HG03460 (cell line): ENCODE measurements around the gene NUBP2.

Source experiments
- ATAC-seq: cut with Tn5 transposase; IDR thresholded peaks from one replicate; pipeline ENCODE4 v1.9.1; 2021; ENCODE audit not compliant: unreplicated experiment

NUBP2 gene

DNA sequence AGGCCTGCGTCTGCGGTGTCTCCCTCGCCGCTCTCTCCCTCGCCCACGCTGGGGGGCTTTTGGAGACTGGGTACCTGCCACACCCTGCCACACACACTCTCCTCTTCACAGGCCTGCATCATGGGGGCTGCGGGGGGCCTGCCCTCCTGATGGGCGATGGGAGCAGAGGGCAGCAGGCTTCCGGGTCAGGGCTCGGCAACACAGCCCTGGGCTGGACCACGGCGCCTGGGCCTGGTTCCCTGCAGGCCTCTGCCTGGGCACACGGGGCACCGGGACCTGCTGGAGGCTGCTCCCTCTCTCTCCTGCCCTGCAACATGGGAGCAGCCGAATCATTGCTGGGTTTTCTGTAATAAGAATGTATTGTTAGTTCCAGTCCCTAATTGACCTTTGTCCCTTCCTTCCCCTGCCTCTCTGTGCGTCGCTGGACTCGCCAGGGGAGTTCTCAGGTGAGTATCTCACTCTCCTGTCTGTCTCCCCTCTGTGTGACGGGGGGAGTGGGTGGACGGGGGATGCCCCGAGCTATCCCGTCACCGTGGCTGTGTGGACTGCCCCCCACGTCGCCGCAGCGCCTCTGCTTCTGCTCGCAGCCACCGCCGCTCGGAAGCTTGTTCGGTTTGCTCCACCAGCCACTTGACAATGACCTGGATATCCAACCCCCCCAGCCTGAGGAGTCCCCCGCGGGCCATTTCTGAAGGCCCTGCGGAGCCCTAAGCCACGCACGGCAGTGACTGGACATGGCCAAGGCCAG is 24.9 kb upstream of the NUBP2 start:
- no peak for ATAC-seq

DNA sequence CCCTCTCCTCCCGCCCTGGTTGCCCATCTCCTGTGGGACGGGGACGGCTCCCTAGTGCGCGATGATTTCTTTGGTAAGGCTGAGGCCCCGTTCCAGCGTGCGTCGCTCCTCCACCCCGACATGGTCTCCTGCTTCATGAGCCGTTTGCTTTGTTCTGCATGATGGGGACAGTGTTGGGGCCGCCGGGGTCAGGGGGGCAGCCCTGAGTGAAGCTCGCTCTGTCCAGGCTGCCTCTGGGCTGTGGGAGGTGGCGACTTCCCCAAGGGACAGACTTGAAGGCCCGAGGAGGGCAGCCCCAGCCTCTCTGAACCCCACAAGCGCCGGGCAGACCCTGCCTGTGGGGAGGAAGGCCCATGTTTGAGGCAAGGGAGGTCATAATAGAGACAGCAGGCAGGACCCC is 23.8 kb upstream of the NUBP2 start:
- ATAC-seq: no peak

DNA sequence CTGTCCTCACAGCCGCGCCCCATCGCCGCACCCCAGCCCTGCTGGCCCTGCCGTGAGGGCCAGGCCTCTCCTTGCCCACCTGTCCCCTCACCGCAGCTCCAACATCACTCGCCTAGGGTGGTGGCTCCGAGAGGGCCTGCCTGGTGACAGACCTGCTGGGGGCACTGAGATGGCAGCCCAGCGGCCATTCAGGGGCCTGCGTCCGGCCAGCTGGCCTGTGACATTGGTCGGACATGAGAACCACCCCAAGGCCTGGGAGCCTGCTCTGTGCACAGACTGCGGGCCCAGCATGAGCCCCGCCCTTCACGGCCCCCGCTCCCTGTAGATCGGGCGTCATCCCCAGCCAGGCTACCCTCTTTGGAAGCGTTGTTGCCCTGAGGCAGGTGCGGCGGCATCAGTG is 23.2 kb upstream of the NUBP2 start:
- no peak for ATAC-seq

DNA sequence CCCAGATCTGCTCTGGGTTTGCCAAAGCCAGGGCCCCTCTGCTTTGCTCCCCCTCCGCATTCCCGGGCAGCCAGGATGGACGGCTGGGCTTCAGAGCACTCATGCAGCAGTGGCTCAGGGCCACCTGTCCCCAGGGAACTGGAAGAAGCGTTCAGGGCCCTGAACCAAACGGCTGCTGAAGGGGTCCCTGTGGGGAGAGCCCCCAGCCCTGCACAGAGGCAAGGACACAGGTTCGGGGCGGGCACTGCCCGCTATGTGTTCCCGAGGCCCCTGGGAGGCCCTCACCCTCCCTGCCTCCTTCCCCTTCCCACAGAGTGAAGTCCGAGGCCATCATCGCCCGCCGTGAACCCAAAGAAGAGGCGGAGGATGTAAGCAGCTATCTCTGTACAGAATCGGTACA is 21.8 kb upstream of the NUBP2 start:
- ATAC-seq: no peak

DNA sequence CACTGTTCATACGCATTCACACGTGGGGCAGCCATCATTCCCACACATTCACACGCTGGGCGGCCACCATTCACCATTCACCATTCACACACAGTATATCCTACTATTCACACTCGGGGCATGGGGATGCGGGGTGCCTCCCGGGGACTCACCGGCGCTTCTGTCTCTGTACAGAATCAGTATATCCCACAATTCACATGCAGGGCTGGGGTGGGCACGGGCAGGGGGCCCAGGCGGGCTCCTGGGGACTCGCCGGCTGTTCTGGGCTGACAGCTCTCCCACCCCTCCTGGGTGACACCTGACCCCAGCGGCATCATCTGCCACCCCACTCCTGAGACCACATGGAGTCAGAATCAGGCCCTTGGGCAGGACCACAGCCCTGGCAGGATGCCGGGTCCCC is 21.0 kb upstream of the NUBP2 start:
- ATAC-seq: no peak

DNA sequence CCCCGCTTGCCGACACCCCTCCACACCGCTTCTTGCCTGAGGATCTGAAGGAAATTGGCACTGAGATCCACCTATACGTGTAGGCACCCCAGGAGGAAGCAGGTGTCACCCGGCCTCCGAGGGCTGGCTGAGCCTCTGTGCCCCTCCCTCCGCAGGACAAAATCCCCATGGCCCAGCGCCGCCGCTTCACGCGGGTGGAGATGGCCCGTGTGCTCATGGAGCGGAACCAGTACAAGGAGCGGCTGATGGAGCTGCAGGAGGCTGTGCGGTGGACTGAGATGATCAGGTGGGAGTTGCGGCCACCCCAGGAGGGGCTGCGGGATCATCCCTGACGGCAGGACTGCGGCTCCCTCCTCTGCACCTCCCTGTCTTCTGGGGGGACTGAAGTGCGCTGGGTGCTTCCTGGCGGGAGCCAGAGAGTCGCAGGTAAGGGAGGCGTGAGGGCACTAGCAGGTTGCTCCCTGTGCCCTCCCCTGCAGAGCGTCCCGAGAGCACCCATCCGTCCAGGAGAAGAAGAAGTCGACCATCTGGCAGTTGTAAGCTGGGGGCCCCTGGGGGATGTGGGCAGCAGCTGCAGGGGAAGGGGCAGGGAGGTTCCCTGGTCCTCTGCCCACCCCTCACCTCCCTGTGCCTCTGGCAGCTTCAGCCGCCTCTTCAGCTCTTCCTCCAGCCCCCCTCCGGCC is 20.4 kb upstream of the NUBP2 start:
- no peak for ATAC-seq

DNA sequence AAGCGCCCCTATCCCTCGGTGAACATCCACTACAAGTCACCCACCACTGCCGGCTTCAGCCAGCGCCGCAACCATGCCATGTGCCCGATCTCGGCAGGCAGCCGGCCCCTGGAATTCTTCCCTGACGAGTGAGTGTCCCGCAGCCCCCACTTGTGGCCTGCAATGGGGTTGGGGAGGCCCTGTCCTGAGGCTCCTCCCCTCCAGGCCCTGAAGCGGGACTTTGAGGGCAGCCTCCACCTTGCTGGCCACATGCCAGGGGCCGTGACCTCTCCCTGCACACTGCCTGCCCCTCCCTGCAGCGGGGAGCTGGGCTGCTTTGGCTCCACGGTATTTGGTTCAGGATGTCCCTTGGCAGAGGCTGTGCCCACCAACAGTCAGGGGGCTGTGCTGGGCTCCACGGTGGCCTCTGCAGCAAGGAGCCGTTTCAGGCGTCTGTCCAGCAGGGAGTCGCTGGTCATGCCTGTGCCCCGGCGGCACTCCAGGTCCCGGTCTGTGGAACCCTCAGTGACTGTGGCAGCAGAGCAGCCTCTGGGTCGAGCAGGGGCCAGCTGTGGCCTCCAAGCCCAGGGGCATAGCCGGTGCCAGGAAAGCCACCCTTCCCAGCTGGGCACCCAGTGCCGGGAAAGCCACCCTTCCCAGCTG is 19.8 kb upstream of the NUBP2 start:
- ATAC-seq: no peak

DNA sequence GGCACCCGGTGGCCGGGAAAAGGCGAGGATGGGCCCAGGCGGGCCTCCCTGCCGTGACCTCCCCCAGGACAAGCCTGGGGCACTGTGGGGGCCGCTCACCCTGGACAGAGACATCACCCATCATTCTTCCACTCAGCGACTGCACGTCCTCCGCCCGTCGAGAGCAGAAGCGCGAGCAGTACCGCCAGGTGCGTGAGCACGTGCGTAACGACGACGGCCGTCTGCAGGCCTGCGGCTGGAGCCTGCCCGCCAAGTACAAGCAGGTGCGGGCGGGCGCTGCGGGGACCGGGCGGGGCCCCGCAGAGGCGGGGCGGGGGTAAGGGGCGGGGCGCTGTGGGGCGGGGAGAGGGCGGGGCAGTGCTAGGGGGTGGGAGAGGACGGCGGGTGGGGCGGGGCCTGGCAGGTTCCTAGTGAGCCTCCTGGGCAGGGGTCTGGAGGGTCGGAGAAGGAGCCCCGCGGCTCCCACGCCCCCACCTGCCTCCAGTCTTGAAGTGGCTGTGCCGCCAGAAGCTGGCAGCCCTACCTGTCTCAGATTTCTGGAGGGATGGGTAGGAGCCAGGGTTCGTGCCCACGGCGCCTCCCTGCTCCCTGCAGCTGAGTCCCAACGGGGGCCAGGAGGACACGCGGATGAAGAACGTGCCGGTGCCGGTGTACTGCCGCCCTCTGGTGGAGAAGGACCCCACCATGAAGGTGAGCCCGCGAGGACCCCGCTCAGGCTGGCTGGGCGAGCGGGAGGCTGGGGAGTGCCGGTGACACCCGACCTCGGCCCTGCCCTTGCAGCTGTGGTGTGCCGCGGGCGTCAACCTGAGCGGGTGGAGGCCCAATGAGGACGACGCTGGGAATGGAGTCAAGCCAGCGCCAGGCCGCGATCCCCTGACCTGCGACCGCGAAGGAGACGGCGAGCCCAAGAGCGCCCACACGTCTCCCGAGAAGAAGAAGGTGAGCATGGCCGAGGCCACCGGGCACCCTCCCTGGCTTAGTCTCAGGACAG is 18.9 kb upstream of the NUBP2 start:
- ATAC-seq: no peak

DNA sequence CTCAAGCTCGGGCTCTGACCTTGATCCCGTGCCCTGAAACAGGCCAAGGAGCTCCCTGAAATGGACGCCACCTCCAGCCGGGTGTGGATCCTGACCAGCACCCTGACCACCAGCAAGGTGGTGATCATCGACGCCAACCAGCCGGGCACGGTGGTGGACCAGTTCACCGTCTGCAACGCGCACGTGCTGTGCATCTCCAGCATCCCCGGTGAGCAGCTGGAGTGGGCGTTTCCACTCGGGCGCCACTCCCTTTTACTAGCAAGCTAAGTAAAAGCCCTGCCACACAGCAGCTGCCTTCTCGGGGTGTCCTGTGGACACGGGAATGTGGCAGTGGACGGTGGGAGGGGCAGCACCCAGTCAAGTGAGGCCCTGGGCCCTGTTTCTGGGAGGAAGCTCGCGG is 17.8 kb upstream of the NUBP2 start:
- ATAC-seq: no peak

DNA sequence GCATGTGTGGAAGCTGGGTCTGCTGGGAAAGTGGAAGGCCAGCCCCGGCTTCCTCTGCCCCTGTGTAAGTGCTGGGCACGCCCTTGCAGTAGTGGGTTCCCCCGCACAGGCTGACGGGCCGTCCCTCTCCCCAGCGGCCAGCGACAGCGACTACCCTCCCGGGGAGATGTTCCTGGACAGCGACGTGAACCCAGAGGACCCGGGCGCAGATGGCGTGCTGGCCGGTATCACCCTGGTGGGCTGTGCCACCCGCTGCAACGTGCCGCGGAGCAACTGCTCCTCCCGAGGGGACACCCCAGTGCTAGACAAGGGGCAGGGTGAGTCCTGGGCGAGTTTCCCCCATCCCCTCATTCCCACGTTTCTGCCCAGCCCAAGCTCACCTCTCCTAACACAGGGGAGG is 16.9 kb upstream of the NUBP2 start:
- no peak for ATAC-seq

DNA sequence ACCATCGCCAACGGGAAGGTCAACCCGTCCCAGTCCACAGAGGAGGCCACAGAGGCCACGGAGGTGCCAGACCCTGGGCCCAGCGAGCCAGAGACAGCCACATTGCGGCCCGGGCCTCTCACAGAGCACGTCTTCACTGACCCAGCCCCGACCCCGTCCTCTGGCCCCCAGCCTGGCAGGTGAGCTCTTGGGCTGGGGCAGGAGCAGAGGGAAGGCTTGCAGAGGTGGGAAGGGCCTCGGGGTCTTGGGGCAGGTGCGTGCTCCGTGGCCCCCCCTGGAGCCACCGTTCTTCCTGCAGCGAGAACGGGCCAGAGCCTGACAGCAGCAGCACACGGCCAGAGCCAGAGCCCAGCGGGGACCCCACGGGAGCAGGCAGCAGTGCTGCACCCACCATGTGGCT is 16.5 kb upstream of the NUBP2 start:
- no peak for ATAC-seq

DNA sequence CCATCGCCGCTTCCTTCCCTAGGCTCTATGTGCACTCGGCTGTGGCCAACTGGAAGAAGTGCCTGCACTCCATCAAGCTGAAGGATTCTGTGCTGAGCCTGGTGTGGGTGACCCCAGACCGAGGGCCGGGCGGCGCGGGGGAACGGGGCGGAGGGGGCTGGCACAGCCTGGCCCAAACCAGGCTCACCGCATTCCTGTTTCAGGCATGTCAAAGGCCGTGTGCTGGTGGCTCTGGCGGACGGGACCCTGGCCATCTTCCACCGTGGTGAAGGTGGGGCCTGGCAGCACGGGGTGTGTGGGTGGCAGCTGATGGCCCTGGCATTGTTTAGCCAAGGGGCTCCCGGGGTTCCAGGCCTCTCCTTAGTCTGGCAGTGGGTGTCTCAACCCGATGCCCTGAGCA is 16.1 kb upstream of the NUBP2 start:
- no peak for ATAC-seq

DNA sequence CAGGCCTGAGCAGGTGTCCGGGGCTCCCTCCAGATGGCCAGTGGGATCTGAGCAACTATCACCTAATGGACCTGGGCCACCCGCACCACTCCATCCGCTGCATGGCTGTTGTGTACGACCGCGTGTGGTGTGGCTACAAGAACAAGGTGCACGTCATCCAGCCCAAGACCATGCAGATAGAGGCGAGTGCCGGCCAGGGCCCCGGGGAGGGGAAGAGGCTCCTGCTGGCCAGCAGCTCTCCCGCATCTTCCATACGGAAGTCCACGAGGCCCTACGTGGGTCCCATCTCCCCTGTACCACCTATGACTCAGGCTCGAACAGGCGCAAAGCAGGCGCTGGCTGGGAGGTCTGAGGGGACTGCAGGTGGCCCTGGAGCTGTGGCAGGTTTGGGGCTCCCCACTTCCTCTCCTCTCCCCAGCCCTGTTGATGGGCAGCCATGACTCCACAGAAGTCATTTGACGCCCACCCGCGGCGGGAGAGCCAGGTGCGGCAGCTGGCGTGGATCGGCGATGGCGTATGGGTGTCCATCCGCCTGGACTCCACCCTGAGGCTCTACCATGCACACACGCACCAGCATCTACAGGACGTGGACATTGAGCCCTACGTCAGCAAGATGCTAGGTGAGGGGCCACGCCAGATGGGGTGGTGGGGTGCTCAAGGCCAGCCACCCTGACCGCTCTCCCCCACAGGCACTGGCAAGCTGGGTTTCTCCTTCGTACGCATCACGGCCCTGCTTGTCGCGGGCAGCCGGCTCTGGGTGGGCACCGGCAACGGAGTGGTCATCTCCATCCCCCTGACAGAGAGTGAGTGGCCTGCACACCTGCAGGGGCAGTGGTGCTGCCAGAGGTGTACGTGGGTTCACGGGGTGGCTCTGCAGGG is 15.4 kb upstream of the NUBP2 start:
- no peak for ATAC-seq

DNA sequence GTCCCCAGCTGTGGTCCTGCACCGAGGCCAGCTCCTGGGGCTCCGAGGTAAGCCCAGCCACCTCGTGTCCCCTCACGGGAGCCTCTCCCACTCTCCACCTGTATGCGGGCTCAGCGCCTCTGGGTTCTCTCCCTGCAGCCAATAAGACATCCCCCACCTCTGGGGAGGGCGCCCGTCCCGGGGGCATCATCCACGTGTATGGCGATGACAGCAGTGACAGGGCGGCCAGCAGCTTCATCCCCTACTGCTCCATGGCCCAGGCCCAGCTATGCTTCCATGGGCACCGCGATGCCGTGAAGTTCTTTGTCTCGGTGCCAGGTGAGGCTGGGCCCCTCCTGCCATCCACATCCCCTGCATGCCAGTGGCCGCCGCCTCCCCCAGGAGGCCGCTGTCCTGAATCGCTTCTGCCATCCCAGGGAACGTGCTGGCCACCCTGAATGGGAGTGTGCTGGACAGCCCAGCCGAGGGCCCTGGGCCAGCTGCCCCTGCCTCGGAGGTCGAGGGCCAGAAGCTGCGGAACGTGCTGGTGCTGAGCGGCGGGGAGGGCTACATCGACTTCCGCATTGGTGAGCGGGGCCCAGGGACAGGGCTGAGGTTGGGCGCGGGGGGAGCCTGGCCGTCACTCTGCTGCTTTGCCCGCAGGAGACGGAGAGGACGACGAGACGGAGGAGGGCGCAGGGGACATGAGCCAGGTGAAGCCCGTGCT is 14.5 kb upstream of the NUBP2 start:
- ATAC-seq: no peak

DNA sequence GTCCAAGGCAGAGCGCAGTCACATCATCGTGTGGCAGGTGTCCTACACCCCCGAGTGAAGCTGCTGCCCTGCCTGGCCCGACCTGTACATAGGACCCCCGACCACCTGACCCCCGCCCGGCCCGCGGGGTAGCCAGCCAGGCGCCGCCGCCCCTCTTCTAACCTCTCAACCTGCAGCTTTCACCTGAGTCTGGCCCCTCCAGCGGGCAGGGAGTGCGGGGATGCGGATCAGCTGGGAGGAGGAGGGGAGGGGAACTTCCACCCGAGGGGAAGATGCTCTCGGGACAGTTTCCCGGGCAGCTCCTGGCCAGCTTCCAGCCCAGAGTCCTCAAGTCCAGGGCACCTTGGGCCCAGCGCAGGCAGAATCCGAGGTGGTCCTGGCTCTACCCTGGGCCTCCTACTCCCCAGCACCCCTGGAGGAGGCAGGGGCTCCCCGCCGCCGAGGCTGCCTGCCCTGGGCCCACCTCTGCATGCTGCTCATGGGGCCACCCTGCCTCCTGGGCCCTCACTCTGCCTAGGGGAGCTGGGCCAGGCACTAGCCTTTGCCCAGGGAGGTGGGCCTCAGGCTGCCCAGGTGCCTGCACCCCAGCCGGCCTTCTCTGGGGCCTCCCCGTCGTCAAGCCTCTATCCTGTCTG is 13.9 kb upstream of the NUBP2 start:
- ATAC-seq: no peak

DNA sequence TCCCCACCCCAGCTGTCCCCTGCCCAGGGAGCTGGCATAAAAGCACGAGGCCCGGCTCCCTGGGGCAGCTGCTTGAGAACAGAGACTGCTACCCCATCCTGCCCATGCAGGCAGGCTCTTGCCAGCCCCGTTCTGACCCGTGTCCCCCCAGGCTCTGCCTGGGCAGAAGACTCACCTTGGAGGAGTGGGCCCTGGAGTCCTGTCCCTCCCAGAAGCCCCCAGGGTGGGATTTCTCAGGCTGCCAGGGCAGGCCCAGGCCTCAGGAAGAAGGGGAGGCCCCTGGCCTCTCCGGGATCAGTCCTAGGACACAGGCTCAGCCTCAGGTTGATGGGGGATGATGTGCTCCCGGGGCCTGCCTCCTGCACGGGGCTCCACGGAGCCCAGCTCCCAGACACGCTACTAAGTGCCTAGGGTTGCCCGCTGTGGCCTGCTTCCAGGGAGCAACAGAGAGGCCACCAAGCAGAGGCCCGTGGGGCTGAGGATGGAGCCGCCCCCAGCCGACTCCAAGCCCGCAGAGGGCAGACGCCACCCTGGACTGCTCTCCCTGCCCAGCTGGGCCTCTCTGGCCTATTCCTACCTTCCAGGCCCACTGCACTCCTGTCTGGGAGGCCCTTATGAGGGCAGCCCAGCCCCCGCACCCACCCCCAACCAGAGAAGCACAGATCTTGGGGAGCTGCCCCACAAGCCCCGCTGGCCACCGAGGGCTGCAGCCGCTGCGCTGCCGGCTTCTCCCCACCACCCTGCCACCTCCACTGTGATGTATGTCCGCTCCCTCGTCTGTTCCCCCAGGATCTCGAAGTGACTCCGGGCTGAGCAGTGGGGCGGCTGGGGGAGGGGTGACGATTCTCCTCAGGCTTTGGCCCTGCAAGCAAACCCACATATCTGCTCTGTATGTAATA is 13.1 kb upstream of the NUBP2 start:
- ATAC-seq: no peak

DNA sequence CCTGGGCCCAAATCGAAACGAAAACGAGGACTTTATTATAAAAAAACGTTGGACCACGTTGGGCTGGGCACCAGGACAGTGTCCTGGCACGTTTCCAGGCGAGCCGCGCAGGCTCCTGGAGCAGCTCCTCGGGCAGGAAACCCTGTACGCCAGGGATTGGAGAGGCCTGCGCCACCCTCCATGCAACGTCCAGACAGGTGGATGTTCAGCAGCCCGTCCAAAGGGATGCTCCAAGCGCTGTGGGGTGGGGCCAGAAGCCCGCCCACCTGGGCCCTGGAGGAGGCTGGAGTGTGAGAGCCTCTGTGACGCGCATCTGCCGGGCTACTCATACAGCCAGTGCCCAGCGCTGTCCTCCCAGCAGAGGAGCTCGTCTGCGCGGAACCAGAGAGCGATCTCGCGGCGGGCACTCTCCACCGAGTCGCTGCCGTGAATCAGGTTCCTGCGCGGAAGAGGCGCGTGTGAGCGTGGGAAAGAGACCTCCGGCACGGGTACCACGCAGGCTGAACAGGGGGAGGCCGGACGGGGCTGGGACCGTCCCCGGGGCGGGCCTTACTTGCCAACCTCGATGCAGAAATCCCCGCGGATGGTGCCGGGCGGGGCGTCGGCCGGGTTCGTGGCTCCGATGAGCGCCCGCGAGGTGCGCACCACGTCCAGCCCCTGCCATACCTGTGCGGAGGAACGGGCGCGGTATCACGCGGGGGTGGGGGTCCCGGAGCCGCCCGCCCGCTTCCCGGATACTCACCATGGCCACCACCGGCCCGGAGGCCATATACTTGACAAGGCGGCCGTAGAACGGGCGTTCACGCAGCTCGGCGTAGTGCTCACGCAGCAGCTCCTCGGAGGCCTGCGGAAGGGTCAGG is 12.2 kb upstream of the NUBP2 start:
- ATAC-seq: no peak
